HepG2 (cell line): ENCODE results near the gene RNPS1. TPM values are rescaled to one million over a fixed set of nuclear protein-coding genes. Genes with fewer than 3 reads are reported as not detected.
A peak's percentile ranks its signal among the peaks of the same experiment; 100 is the strongest.

Experiments used
- AFF4 ChIP-seq: sonication (generic); formaldehyde crosslinking; IDR thresholded peaks from 2 replicates; pipeline ENCODE4 v1.4.0; 2020; ENCODE audit warnings: missing genetic modification reagents
- AGO1 ChIP-seq: fragments of 200-400 bp; formaldehyde crosslinking; IDR thresholded peaks from 2 replicates; pipeline ENCODE4 v1.6.1; 2017; ENCODE audit warnings: mild to moderate bottlenecking, low read depth, low read length, moderate library complexity; ENCODE audit not compliant: poor library complexity, severe bottlenecking
- BRCA1 ChIP-seq: sonication (generic); formaldehyde crosslinking; IDR thresholded peaks from 2 replicates; pipeline ENCODE4 v1.4.0; 2020; ENCODE audit warnings: missing genetic modification reagents
- FOSL2 ChIP-seq: sonication (generic); formaldehyde crosslinking; IDR thresholded peaks from 2 replicates; pipeline ENCODE4 v1.4.0; 2020; ENCODE audit warnings: missing genetic modification reagents
- GPN1 ChIP-seq: sonication (generic); formaldehyde crosslinking; IDR thresholded peaks from 2 replicates; pipeline ENCODE4 v1.5.1; 2020; ENCODE audit warnings: missing genetic modification reagents, borderline replicate concordance
- HNRNPK ChIP-seq: fragments of 200-400 bp; formaldehyde crosslinking; IDR thresholded peaks from 2 replicates; pipeline ENCODE4 v1.6.1; 2018; ENCODE audit warnings: low read length, low read depth, moderate library complexity, mild to moderate bottlenecking; ENCODE audit not compliant: poor library complexity, severe bottlenecking
- HOXA9 ChIP-seq: sonication (generic); formaldehyde crosslinking; IDR thresholded peaks from 2 replicates; pipeline ENCODE4 v1.8.1; 2022; ENCODE audit warnings: missing genetic modification reagents, mild to moderate bottlenecking, moderate library complexity, borderline replicate concordance
- MTF1 ChIP-seq: sonication (generic); formaldehyde crosslinking; IDR thresholded peaks from 2 replicates; pipeline ENCODE4 v1.5.0; 2020; ENCODE audit warnings: missing genetic modification reagents
- NFIB ChIP-seq: sonication (generic); formaldehyde crosslinking; IDR thresholded peaks from 2 replicates; pipeline ENCODE4 v1.9.0; 2021; ENCODE audit warnings: missing genetic modification reagents, mild to moderate bottlenecking, borderline replicate concordance
- PRDM10 ChIP-seq: sonication (generic); formaldehyde crosslinking; IDR thresholded peaks from 2 replicates; pipeline ENCODE4 v1.4.0; 2020; ENCODE audit warnings: low read depth, missing genetic modification reagents
- RELA ChIP-seq: sonication (generic); formaldehyde crosslinking; IDR thresholded peaks from 2 replicates; pipeline ENCODE4 v1.4.0; 2020; ENCODE audit warnings: missing genetic modification reagents
- RFX3 ChIP-seq: IDR thresholded peaks from 2 replicates; pipeline ENCODE4 v1.6.1; 2016; ENCODE audit warnings: missing biosample characterization, missing genetic modification reagents
- RORA ChIP-seq: sonication (generic); formaldehyde crosslinking; IDR thresholded peaks from 2 replicates; pipeline ENCODE4 v1.5.0; 2020; ENCODE audit warnings: mild to moderate bottlenecking, missing genetic modification reagents, moderate library complexity
- THAP8 ChIP-seq: sonication (generic); formaldehyde crosslinking; IDR thresholded peaks from 2 replicates; pipeline ENCODE4 v1.5.1; 2020; ENCODE audit warnings: missing genetic modification reagents, mild to moderate bottlenecking, borderline replicate concordance
- ZNF225 ChIP-seq: sonication (generic); formaldehyde crosslinking; IDR thresholded peaks from 2 replicates; pipeline ENCODE4 v1.4.0; 2020; ENCODE audit warnings: mild to moderate bottlenecking, missing genetic modification reagents
- ZNF343 ChIP-seq: sonication (generic); formaldehyde crosslinking; IDR thresholded peaks from 2 replicates; pipeline ENCODE4 v1.4.0; 2020; ENCODE audit warnings: mild to moderate bottlenecking, missing genetic modification reagents
- ZNF367 ChIP-seq: sonication (generic); formaldehyde crosslinking; IDR thresholded peaks from 2 replicates; pipeline ENCODE4 v1.4.0; 2020; ENCODE audit warnings: missing genetic modification reagents, borderline replicate concordance
- ZNF530 ChIP-seq: sonication (generic); formaldehyde crosslinking; IDR thresholded peaks from 2 replicates; pipeline ENCODE4 v1.5.0; 2020; ENCODE audit warnings: low read depth, mild to moderate bottlenecking, missing genetic modification reagents
- ZNF772 ChIP-seq: sonication (generic); formaldehyde crosslinking; IDR thresholded peaks from 2 replicates; pipeline ENCODE4 v1.5.0; 2020; ENCODE audit warnings: mild to moderate bottlenecking, missing genetic modification reagents
- ZNF841 ChIP-seq: sonication (generic); formaldehyde crosslinking; IDR thresholded peaks from 2 replicates; pipeline ENCODE4 v1.8.1; 2023; ENCODE audit warnings: missing genetic modification reagents, borderline replicate concordance
- ZSCAN20 ChIP-seq: sonication (generic); formaldehyde crosslinking; IDR thresholded peaks from 2 replicates; pipeline ENCODE4 v1.4.0; 2020; ENCODE audit warnings: missing genetic modification reagents, mild to moderate bottlenecking, borderline replicate concordance
- polyA plus RNA-seq, 8 experiments: library from polyadenylated mRNA; depleted of rRNA in 3 of 8; stranded (reverse) in 7 of 8; unstranded in 1 of 8; fragments of >200 nt; fragmentation: Illumina TruSeq in 4 of 8; extraction: Trizol in 4 of 8; gene quantifications; 2 replicates each; pipeline versions ENCODE4 v1.2.1 to v1.2.3, GENCODE V29; 2011 to 2016; ENCODE audit warnings: low read depth in 4 of 8, missing spikeins in 1 of 8, mixed read lengths in 1 of 8; ENCODE audit not compliant: insufficient read depth in 1 of 8
- total RNA-seq, 5 experiments: library from RNA; depleted of rRNA; stranded (reverse); fragments of >200 nt; fragmentation: Illumina TruSeq; extraction: Trizol; gene quantifications; 2 replicates each; pipeline ENCODE4 v1.2.3, GENCODE V29; 2016; ENCODE audit warnings: low read depth in 1 of 5

The RNPS1 gene
- total and polyA plus RNA-seq, 2 of the 13 experiments (the other 11 are each of a cell fraction or from before 2014, with no cell fraction given): 126 to 133 TPM

- TF ChIP-seq THAP8 (CRISPR knock-in tag) (no peak), AGO1 (peak; percentile 77), ZNF530 (CRISPR knock-in tag) (no peak), HNRNPK (peak; percentile 44), NFIB (CRISPR knock-in tag) (no peak), ZNF841 (no peak), RELA (CRISPR knock-in tag) (no peak), RORA (CRISPR knock-in tag) (no peak), MTF1 (CRISPR knock-in tag) (no peak; the same call in 1 of the 2 replicates), PRDM10 (CRISPR knock-in tag) (peak; percentile 100), RFX3 (CRISPR knock-in tag) (0 out of 2 replicates have a peak, but pooled peaks have one; percentile 23), BRCA1 (CRISPR knock-in tag) (peak; percentile 54; the same call in 1 of the 2 replicates), ZNF225 (0 out of 2 replicates have a peak, but pooled peaks have one; percentile 46), ZNF343 (CRISPR knock-in tag) (peak; percentile 70; the same call in 1 of the 2 replicates), FOSL2 (CRISPR knock-in tag) (no peak; the same call in 1 of the 2 replicates), GPN1 (CRISPR knock-in tag) (no peak), ZNF367 (CRISPR knock-in tag) (no peak), ZNF772 (no peak; the same call in none of the 2 replicates), ZSCAN20 (CRISPR knock-in tag) (peak; percentile 53; the same call in 1 of the 2 replicates), HOXA9 (CRISPR knock-in tag) (no peak; the same call in 1 of the 2 replicates), AFF4 (CRISPR knock-in tag) (no peak)
These were observed 62.6 kb downstream of the RNPS1 start, which contains the start of gene MLST8 (continued) for GRCh38 chr16:2205104-2205966.
